ENCODE data around the gene GAREM1.

DNA sequence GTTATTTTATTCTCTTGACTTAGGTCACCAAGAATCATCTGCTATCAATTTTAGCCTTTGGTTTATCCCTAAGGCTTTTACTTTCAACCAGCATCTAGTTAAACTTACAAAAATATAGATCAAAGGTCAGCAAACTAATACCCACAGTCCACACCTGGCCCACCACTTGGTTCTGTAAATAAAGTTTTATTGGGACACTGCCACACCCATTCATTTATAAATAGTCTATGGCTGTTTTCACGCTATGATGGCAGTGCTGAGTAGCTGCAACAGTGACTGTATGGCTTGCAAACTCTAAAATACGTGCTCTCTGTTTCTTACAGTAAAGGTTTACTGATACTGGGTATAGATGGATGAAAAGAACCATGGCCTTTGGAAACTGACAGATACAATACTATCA is 173.8 kb downstream of the GAREM1 start:
- TF ChIP-seq, protein P1, sequence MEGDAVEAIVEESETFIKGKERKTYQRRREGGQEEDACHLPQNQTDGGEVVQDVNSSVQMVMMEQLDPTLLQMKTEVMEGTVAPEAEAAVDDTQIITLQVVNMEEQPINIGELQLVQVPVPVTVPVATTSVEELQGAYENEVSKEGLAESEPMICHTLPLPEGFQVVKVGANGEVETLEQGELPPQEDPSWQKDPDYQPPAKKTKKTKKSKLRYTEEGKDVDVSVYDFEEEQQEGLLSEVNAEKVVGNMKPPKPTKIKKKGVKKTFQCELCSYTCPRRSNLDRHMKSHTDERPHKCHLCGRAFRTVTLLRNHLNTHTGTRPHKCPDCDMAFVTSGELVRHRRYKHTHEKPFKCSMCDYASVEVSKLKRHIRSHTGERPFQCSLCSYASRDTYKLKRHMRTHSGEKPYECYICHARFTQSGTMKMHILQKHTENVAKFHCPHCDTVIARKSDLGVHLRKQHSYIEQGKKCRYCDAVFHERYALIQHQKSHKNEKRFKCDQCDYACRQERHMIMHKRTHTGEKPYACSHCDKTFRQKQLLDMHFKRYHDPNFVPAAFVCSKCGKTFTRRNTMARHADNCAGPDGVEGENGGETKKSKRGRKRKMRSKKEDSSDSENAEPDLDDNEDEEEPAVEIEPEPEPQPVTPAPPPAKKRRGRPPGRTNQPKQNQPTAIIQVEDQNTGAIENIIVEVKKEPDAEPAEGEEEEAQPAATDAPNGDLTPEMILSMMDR (IDR thresholded peaks at IDR 0.05): no peak
- TF ChIP-seq POLR2A (IDR thresholded peaks at IDR 0.05): no peak
